Activated CD4-positive, alpha-beta T cell treated with anti-CD3 and anti-CD28 coated beads, Interleukin-2, amount 50 U/mL, for 1 hour (primary cell): ENCODE measurements around the gene VHLL.
A peak's percentile ranks its signal among the peaks of the same experiment; 100 is the strongest.

Experiments used
- DNase-seq: peaks from one replicate; pipeline ENCODE4 v3.0.0-alpha.2; 2020

VHLL gene

GRCh38 chr1:156289857-156290256 is 9.2 kb downstream of the VHLL start:
- DNase-seq: no peak

- DNase-seq: no peak
These were observed 13.0 kb downstream of the VHLL start for GRCh38 chr1:156286061-156286460.

- DNase-seq: no peak
These were observed 13.7 kb downstream of the VHLL start for GRCh38 chr1:156285437-156285836.

- no peak for DNase-seq
These were observed 14.3 kb downstream of the VHLL start for GRCh38 chr1:156284757-156285156.

GRCh38 chr1:156284112-156284511 is 15.0 kb downstream of the VHLL start, which contains the start of gene TMEM79:
TMEM79 (plus strand) TSS chr1:156284325; CDS start chr1:156285227, 902 bp downstream.
- DNase-seq: no peak

- no peak for DNase-seq
These were observed 15.6 kb downstream of the VHLL start for GRCh38 chr1:156283521-156283920.

GRCh38 chr1:156282479-156283222 is 16.5 kb downstream of the VHLL start, which contains the start of gene SMG5:
SMG5 (minus strand) TSS chr1:156282825; CDS start chr1:156282680, 145 bp downstream.
- DNase-seq: peak; percentile 94

GRCh38 chr1:156281693-156282478 is 17.2 kb downstream of the VHLL start:
- no peak for DNase-seq

GRCh38 chr1:156281281-156281680 is 17.8 kb downstream of the VHLL start:
- DNase-seq: no peak

- no peak for DNase-seq
These were observed 19.3 kb downstream of the VHLL start for GRCh38 chr1:156279837-156280236.

- no peak for DNase-seq
These were observed 22.1 kb downstream of the VHLL start for GRCh38 chr1:156276966-156277381.

- no peak for DNase-seq
These were observed 22.6 kb downstream of the VHLL start for GRCh38 chr1:156276532-156276931.

- no peak for DNase-seq
These were observed 28.8 kb downstream of the VHLL start for GRCh38 chr1:156270314-156270713.

- no peak for DNase-seq
These were observed 30.8 kb downstream of the VHLL start for GRCh38 chr1:156268336-156268735.

GRCh38 chr1:156266051-156266450 is 33.1 kb downstream of the VHLL start:
- no peak for DNase-seq

GRCh38 chr1:156263288-156263655 is 35.8 kb downstream of the VHLL start:
- no peak for DNase-seq

GRCh38 chr1:156262461-156263287 is 36.4 kb downstream of the VHLL start:
- no peak for DNase-seq

GRCh38 chr1:156260896-156261295 is 38.2 kb downstream of the VHLL start:
- no peak for DNase-seq

GRCh38 chr1:156259805-156260204 is 39.3 kb downstream of the VHLL start:
- DNase-seq: no peak

- DNase-seq: no peak
These were observed 40.2 kb downstream of the VHLL start for GRCh38 chr1:156258859-156259258.

GRCh38 chr1:156257711-156258110 is 41.4 kb downstream of the VHLL start:
- DNase-seq: no peak

- DNase-seq: no peak
These were observed 45.5 kb downstream of the VHLL start for GRCh38 chr1:156253634-156254033.

- no peak for DNase-seq
These were observed 47.6 kb downstream of the VHLL start for GRCh38 chr1:156251527-156251926.
